NCI-H748 (cell line): ENCODE data around the gene WASHC2C.
"Not testable (repeated sequence)": the region's sequence is repeated elsewhere in the genome, so short reads cannot be mapped to it uniquely, and the experiment has no call there.

Source experiments
- DNase-seq: peaks from one replicate; lab custom pipeline; 2025; ENCODE audit not compliant: unreplicated experiment; lab: John Stamatoyannopoulos, UW

Gene WASHC2C

GRCh38 chr10:45820107-45820830, 93.2 kb downstream of the WASHC2C start:
- not testable (repeated sequence) for DNase-seq

GRCh38 chr10:45822918-45823317, 95.9 kb downstream of the WASHC2C start:
- not testable (repeated sequence) for DNase-seq
